ENCODE measurements around the gene HOXD3. TPM values are rescaled to one million over a fixed set of nuclear protein-coding genes. Genes with fewer than 3 reads are reported as not detected.

HOXD3 gene
- total RNA-seq, 2 donors from 2014 or later = 2.2 to 5.3 TPM

GRCh38 chr2:176206682-176207081 is 49.6 kb downstream of the HOXD3 start:
- no peaks in the 10 kb centered on the region for H3K4me1 ChIP-seq (replicated peaks)

GRCh38 chr2:176211110-176211509 is 54.0 kb downstream of the HOXD3 start:
- H3K9me3 ChIP-seq = no peaks in the 10 kb centered on the region
- no peak overlapping the region for H3K27ac ChIP-seq
- 50% methylated on average over 1 of the region's 1 CpG for WGBS
- H3K27me3 ChIP-seq (replicated peaks; ENCODE audit: insufficient read depth) = no peaks in the 10 kb centered on the region
- H3K4me3 ChIP-seq = no peak overlapping the region
- TF ChIP-seq POLR2A (IDR thresholded peaks at IDR 0.05) (no peak), POLR2AphosphoS5 (IDR thresholded peaks at IDR 0.05) (no peak), CTCF (IDR thresholded peaks at IDR 0.05) (no peak)
- intact Hi-C loops (cut with DNase I) = no loop called here
- no peaks in the 10 kb centered on the region for H3K4me1 ChIP-seq (replicated peaks)
- H3K36me3 ChIP-seq = no peaks in the 10 kb centered on the region
- no peak for DNase-seq (ENCODE audit: low spot score)

More at GRCh38 chr2:176206682-176207081, 49.6 kb downstream of the HOXD3 start:
- TF ChIP-seq CTCF (IDR thresholded peaks at IDR 0.05) (no peak), POLR2A (IDR thresholded peaks at IDR 0.05) (no peak), POLR2AphosphoS5 (IDR thresholded peaks at IDR 0.05) (no peak)
- Histone ChIP-seq H3K9me3 (no peaks in the 10 kb centered on the region), H3K27me3 (replicated peaks; ENCODE audit: insufficient read depth) (no peaks in the 10 kb centered on the region), H3K27ac (no peak overlapping the region), H3K36me3 (no peaks in the 10 kb centered on the region), H3K4me3 (no peak overlapping the region)
- DNase-seq (ENCODE audit: low spot score) = no peak
- WGBS = 50% methylated on average over 2 of the region's 2 CpGs
- intact Hi-C loops (cut with DNase I) = no loop called here

DNA sequence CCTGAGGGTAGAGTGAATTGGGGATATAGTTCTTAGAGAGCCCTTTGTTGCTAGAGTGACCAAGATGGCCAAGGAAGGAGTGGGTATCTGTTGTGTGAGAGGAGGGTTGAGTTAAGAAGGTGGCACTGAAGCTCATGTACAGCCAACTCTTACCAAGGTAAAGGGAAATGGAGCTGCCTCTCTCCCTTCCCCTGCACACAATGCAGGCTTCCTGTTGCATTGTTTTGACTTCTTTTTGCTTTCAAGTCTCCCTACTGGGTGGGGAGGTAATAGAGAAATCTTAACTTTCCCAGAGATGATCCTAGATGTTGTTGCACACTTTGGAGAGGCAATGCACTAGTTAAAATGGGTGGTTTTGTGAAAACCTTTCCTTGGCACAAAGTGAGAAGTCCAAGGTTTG is 55.2 kb downstream of the HOXD3 start:
- intact Hi-C loops (cut with DNase I) = no loop called here
- no peak for DNase-seq (ENCODE audit: low spot score)
- no peak overlapping the region for H3K4me3 ChIP-seq
- no peak overlapping the region for H3K27ac ChIP-seq
- H3K36me3 ChIP-seq = no peaks in the 10 kb centered on the region
- no peaks in the 10 kb centered on the region for H3K27me3 ChIP-seq (replicated peaks; ENCODE audit: insufficient read depth)
- no peak for TF ChIP-seq CTCF (IDR thresholded peaks at IDR 0.05)
- TF ChIP-seq POLR2AphosphoS5 (IDR thresholded peaks at IDR 0.05) = no peak
- no peak for TF ChIP-seq POLR2A (IDR thresholded peaks at IDR 0.05)
- H3K4me1 ChIP-seq (replicated peaks) = no peaks in the 10 kb centered on the region
- H3K9me3 ChIP-seq = no peaks in the 10 kb centered on the region

DNA sequence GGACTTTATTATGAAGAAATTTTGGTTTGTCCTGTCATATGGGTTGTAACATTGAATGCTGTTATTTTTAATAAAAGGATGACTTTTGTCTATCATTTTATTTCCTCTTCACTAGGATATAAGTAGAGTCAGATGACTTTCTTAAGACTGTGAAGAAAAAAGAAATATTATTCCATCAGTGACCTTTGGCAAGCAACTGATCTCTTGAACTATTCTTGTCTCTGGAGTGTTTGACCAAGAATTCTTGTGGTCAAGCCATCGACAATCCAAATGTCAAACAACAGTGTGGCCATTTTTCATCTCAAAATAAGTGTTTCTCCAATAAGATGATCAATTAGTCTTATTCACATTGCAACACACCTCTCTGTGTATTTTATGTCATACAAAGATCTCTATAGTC is 56.3 kb downstream of the HOXD3 start:
- no peaks in the 10 kb centered on the region for H3K4me1 ChIP-seq (replicated peaks)
- DNase-seq (ENCODE audit: low spot score) = no peak
- intact Hi-C loops (cut with DNase I) = no loop called here
- TF ChIP-seq POLR2A (IDR thresholded peaks at IDR 0.05) = no peak
- TF ChIP-seq CTCF (IDR thresholded peaks at IDR 0.05) = no peak
- no peak for TF ChIP-seq POLR2AphosphoS5 (IDR thresholded peaks at IDR 0.05)
- 72% methylated on average over 1 of the region's 1 CpG for WGBS
- no peaks in the 10 kb centered on the region for H3K36me3 ChIP-seq
- H3K4me3 ChIP-seq = no peak overlapping the region
- no peaks in the 10 kb centered on the region for H3K9me3 ChIP-seq
- no peaks in the 10 kb centered on the region for H3K27me3 ChIP-seq (replicated peaks; ENCODE audit: insufficient read depth)
- H3K27ac ChIP-seq = no peak overlapping the region

MicroRNA genes within 50 kb of the gene (microRNA counts, 767-probe panel; counts per million panel counts)
- 2,180 to 2,682 counts per million in 2 donors for microRNA hsa-miR-10b-5p

Small RNA genes within 50 kb of the gene (microRNA-seq; reads per million reads assigned to microRNA genes)
- 2,017 reads per million, percentile 91 among the genes with 10 or more reads in this experiment for gene MIR10B

Small RNA genes within 50 kb of the gene (small RNA-seq; reads per million reads assigned to genes)
- 236,903 to 346,403 reads per million in 2 donors for gene MIR10B

Other genes with a start within 250 kb of the HOXD3 start
- gene LNPK, start 155.0 kb upstream of the HOXD3 start, total RNA-seq = 10 to 100 TPM; 19.7 to 21.9 TPM
- 1 to 10 TPM; 1.2 to 1.6 TPM for gene EVX2, start 73.3 kb upstream of the HOXD3 start, total RNA-seq
- gene HOXD13, start 64.6 kb upstream of the HOXD3 start, total RNA-seq = 10 to 100 TPM; 10.6 to 11.8 TPM
- gene HOXD12, start 57.5 kb upstream of the HOXD3 start, total RNA-seq = under 1 TPM in 1 of 2 donors, not detected in 1; 0.36 TPM
- gene HOXD11, start 50.0 kb upstream of the HOXD3 start, total RNA-seq = 10 to 100 TPM in 1 of 2 donors, 1 to 10 TPM in 1; 8.0 to 14.9 TPM
- 10 to 100 TPM; 10.4 to 32.5 TPM for gene HOXD10, start 40.5 kb upstream of the HOXD3 start, total RNA-seq
- gene HOXD9, start 34.6 kb upstream of the HOXD3 start, total RNA-seq = 10 to 100 TPM in 1 of 2 donors, 1 to 10 TPM in 1; 5.9 to 29.1 TPM
- 10 to 100 TPM; 10.4 to 30.8 TPM for gene HOXD8, start 27.6 kb upstream of the HOXD3 start, total RNA-seq
- gene HOXD4, start 5.8 kb upstream of the HOXD3 start, total RNA-seq = 1 to 10 TPM; 1.2 to 6.7 TPM
- 1 to 10 TPM; 2.3 to 6.1 TPM for gene HOXD1, start 31.4 kb downstream of the HOXD3 start, total RNA-seq
- gene MTX2, start 112.1 kb downstream of the HOXD3 start, total RNA-seq = 10 to 100 TPM; 33.3 to 47.6 TPM